H9 (cell line): ENCODE results near the gene S100A3. TPM values are rescaled to one million over a fixed set of nuclear protein-coding genes. Genes with fewer than 3 reads are reported as not detected.

Experiments
- DNase-seq: peaks from one replicate; pipeline ENCODE4 v3.0.0-alpha.2; 2017
- H2AFZ ChIP-seq: one replicate; pipeline ENCODE4 v1.6.1; 2013; ENCODE audit warnings: mild to moderate bottlenecking, low read length, control low read depth, moderate library complexity
- H2AK5ac ChIP-seq: 2 replicates; pipeline ENCODE4 v1.6.1; 2013; ENCODE audit warnings: low read length, control low read depth, mixed read lengths; ENCODE audit not compliant: insufficient read length
- H2BK120ac ChIP-seq: one replicate; pipeline ENCODE4 v1.6.1; 2013; ENCODE audit warnings: low read depth, mild to moderate bottlenecking, low read length, control low read depth, inconsistent platforms; ENCODE audit not compliant: poor library complexity, severe bottlenecking
- H2BK12ac ChIP-seq: 2 replicates; pipeline ENCODE4 v1.6.1; 2013; ENCODE audit warnings: low read length, control low read depth, mixed read lengths, low read depth; ENCODE audit not compliant: insufficient read length
- H2BK15ac ChIP-seq: 2 replicates; pipeline ENCODE4 v1.6.1; 2013; ENCODE audit warnings: low read depth, low read length, control low read depth
- H2BK20ac ChIP-seq: one replicate; pipeline ENCODE4 v1.6.1; 2013; ENCODE audit warnings: low read depth, mild to moderate bottlenecking, low read length, control low read depth, inconsistent platforms; ENCODE audit not compliant: poor library complexity, severe bottlenecking
- H2BK5ac ChIP-seq: 2 replicates; pipeline ENCODE4 v1.6.1; 2013; ENCODE audit warnings: low read length, control low read depth, mixed read lengths; ENCODE audit not compliant: insufficient read length
- H3K14ac ChIP-seq: 2 replicates; pipeline ENCODE4 v1.6.1; 2013; ENCODE audit warnings: low read length, control low read depth; ENCODE audit not compliant: insufficient read depth
- H3K18ac ChIP-seq: 2 replicates; pipeline ENCODE4 v1.6.1; 2013; ENCODE audit warnings: low read depth, mild to moderate bottlenecking, mixed read lengths, low read length, control low read depth; ENCODE audit not compliant: insufficient read length
- H3K23ac ChIP-seq: 2 replicates; pipeline ENCODE4 v1.6.1; 2013; ENCODE audit warnings: low read length, control low read depth, mixed read lengths, low read depth; ENCODE audit not compliant: insufficient read length
- H3K23me2 ChIP-seq: 2 replicates; pipeline ENCODE4 v1.6.1; 2013; ENCODE audit warnings: low read depth, mild to moderate bottlenecking, mixed read lengths, low read length, control low read depth; ENCODE audit not compliant: insufficient read length, poor library complexity, severe bottlenecking
- H3K27ac ChIP-seq: 2 replicates; pipeline ENCODE4 v1.5.1; 2013; ENCODE audit warnings: low read length, control low read depth, mixed read lengths, low read depth; ENCODE audit not compliant: insufficient read length
- H3K27me3 ChIP-seq: 2 replicates; pipeline ENCODE4 v1.6.1; 2013; ENCODE audit warnings: low read length, control low read depth, inconsistent platforms; ENCODE audit not compliant: insufficient read depth
- H3K4ac ChIP-seq: 2 replicates; pipeline ENCODE4 v1.6.1; 2013; ENCODE audit warnings: low read depth, mild to moderate bottlenecking, control low read depth, inconsistent platforms, low read length, moderate library complexity
- H3K4me1 ChIP-seq: 2 replicates; pipeline ENCODE4 v1.6.1; 2013; ENCODE audit warnings: low read length, control low read depth, inconsistent platforms; ENCODE audit not compliant: insufficient read depth
- H3K4me2 ChIP-seq: 2 replicates; pipeline ENCODE4 v1.6.1; 2013; ENCODE audit warnings: low read length, control low read depth, mixed read lengths; ENCODE audit not compliant: insufficient read length, insufficient read depth
- H3K56ac ChIP-seq: 2 replicates; pipeline ENCODE4 v1.6.1; 2013; ENCODE audit warnings: low read depth, mild to moderate bottlenecking, mixed read lengths, low read length, control low read depth; ENCODE audit not compliant: insufficient read length
- H3K79me1 ChIP-seq: 2 replicates; pipeline ENCODE4 v1.6.1; 2013; ENCODE audit warnings: low read depth, mild to moderate bottlenecking, moderate library complexity, low read length, control low read depth, inconsistent platforms; ENCODE audit not compliant: insufficient read depth, poor library complexity, severe bottlenecking
- H3K79me2 ChIP-seq: 2 replicates; pipeline ENCODE4 v1.6.1; 2013; ENCODE audit warnings: low read length, control low read depth, inconsistent platforms; ENCODE audit not compliant: insufficient read depth
- H3K9ac ChIP-seq: 2 replicates; pipeline ENCODE4 v1.6.1; 2013; ENCODE audit warnings: low read length, control low read depth, mixed read lengths; ENCODE audit not compliant: insufficient read length; ENCODE audit errors: extremely low read depth
- H3K9me3 ChIP-seq: one replicate; pipeline ENCODE4 v1.6.1; 2013; ENCODE audit warnings: low read depth, low read length, inconsistent platforms; ENCODE audit not compliant: control insufficient read depth
- H3T11ph ChIP-seq: one replicate; pipeline ENCODE4 v1.6.1; 2013; ENCODE audit warnings: mild to moderate bottlenecking, low read length, control low read depth, inconsistent platforms
- H4K20me1 ChIP-seq: one replicate; pipeline ENCODE4 v1.6.1; 2013; ENCODE audit not compliant: control insufficient read depth, insufficient read length, insufficient read depth
- H4K5ac ChIP-seq: 2 replicates; pipeline ENCODE4 v1.6.1; 2013; ENCODE audit warnings: low read depth, mild to moderate bottlenecking, mixed read lengths, low read length, control low read depth; ENCODE audit not compliant: insufficient read length
- H4K8ac ChIP-seq: replicated peaks from 2 replicates; pipeline ENCODE4 v1.6.1; 2013; ENCODE audit warnings: low read length, control low read depth, mixed read lengths, low read depth; ENCODE audit not compliant: insufficient read length
- H4K91ac ChIP-seq: 2 replicates; pipeline ENCODE4 v1.6.1; 2013; ENCODE audit warnings: low read depth, mild to moderate bottlenecking, moderate library complexity, mixed read lengths, low read length, control low read depth; ENCODE audit not compliant: insufficient read length
- H3K27ac Mint-ChIP-seq, 3 experiments: 2 replicates in 2 of 3; 3 replicates in 1 of 3; pipeline ENCODE4 v1.8.0; 2020 to 2021; ENCODE audit warnings: mixed read lengths in 3 of 3, mild to moderate bottlenecking in 1 of 3, moderate library complexity in 1 of 3
- H3K27me3 Mint-ChIP-seq: 2 replicates; pipeline ENCODE4 v1.8.0; 2021; ENCODE audit warnings: low read depth, mild to moderate bottlenecking, moderate library complexity, mixed read lengths
- H3K36me3 Mint-ChIP-seq, 3 experiments: 2 replicates in 2 of 3; 3 replicates in 1 of 3; pipeline ENCODE4 v1.8.0; 2020 to 2021; ENCODE audit warnings: low read depth in 3 of 3, mixed read lengths in 3 of 3; ENCODE audit not compliant: insufficient read depth in 1 of 3
- H3K4me1 Mint-ChIP-seq, 2 experiments: 2 replicates each; pipeline ENCODE4 v1.8.0; 2020; ENCODE audit warnings: mixed read lengths in 2 of 2
- H3K4me3 Mint-ChIP-seq, 2 experiments: 2 replicates in 1 of 2; 3 replicates in 1 of 2; pipeline ENCODE4 v1.8.0; 2020 to 2021; ENCODE audit warnings: mild to moderate bottlenecking in 2 of 2, mixed read lengths in 2 of 2, moderate library complexity in 1 of 2
- H3K9me3 Mint-ChIP-seq, 2 experiments: 2 replicates in 1 of 2; 3 replicates in 1 of 2; pipeline ENCODE4 v1.8.0; 2020; ENCODE audit warnings: mild to moderate bottlenecking in 2 of 2, mixed read lengths in 2 of 2, moderate library complexity in 1 of 2
- CTCF ChIP-seq: fragments of 200-600 bp; sonication (generic); conservative IDR thresholded peaks from 3 replicates; pipeline ENCODE4 v1.8.0; 2021; ENCODE audit warnings: antibody characterized with exemption, mild to moderate bottlenecking
- WGBS: extraction: QIAGEN DNeasy Blood & Tissue Kit; methylation state at CpG from one replicate; pipeline ENCODE4 v1.1.7; 2013; ENCODE audit warnings: missing lambda C conversion rate, low lambda C conversion rate, mixed read lengths; ENCODE audit not compliant: insufficient read length; ENCODE audit errors: extremely low coverage; 5-methylcytosine and 5-hydroxymethylcytosine counted together
- total RNA-seq: library from RNA; stranded (reverse); gene quantifications from 2 replicates; pipeline ENCODE4 v1.2.1, GENCODE V29; 2021

S100A3 gene
- total RNA-seq, 1 experiment from 2014 or later: not detected

- no peak overlapping the region for H3K56ac ChIP-seq
- H3K4me2 ChIP-seq: no peak overlapping the region
- Mint-ChIP-seq H3K9me3 (no peaks in the 10 kb centered on the region), H3K27me3 (no peaks in the 10 kb centered on the region), H3K4me3 (no peak overlapping the region), H3K27ac (no peak overlapping the region), H3K36me3 (no peaks in the 10 kb centered on the region), H3K4me1 (peaks cover 5 to 6% of the 10 kb centered on the region in 2 experiments)
- no peaks in the 10 kb centered on the region for H3K79me2 ChIP-seq
- H3K14ac ChIP-seq: no peak overlapping the region
- no peak overlapping the region for H2BK15ac ChIP-seq
- no CpG with 5 or more reads among the region's 10 CpGs for WGBS
- H3K9ac ChIP-seq: no peak overlapping the region
- no peak overlapping the region for H2AK5ac ChIP-seq
- no peak for DNase-seq
- no peak overlapping the region for H4K8ac ChIP-seq
- peaks cover 2% of the 10 kb centered on the region; the same call in 1 of the 2 replicates for H3K4me1 ChIP-seq
- no peaks in the 10 kb centered on the region for H3K79me1 ChIP-seq
- no peaks in the 10 kb centered on the region for H4K20me1 ChIP-seq
- no peak overlapping the region for H3K27ac ChIP-seq
- no peak overlapping the region for H3T11ph ChIP-seq
- H2BK5ac ChIP-seq: no peak overlapping the region
- H3K4ac ChIP-seq: no peak overlapping the region
- H3K27me3 ChIP-seq: no peaks in the 10 kb centered on the region
- H2AFZ ChIP-seq: no peak overlapping the region
- H2BK20ac ChIP-seq: no peak overlapping the region
- H4K5ac ChIP-seq: no peak overlapping the region
- TF ChIP-seq CTCF: no peak
- H3K23me2 ChIP-seq: no peaks in the 10 kb centered on the region
- H3K18ac ChIP-seq: no peak overlapping the region
- no peaks in the 10 kb centered on the region for H3K9me3 ChIP-seq
- no peak overlapping the region for H4K91ac ChIP-seq
- no peak overlapping the region for H3K23ac ChIP-seq
- no peak overlapping the region for H2BK120ac ChIP-seq
- H2BK12ac ChIP-seq: no peak overlapping the region
Measured at GRCh38 chr1:153560771-153561465, 11.9 kb upstream of the S100A3 start.
